Mammary epithelial cell (primary cell): ENCODE results near the gene MAP3K9.

Experiments
- CTCF ChIP-seq, 2 donors: IDR thresholded peaks in 1 of 2; conservative IDR thresholded peaks in 1 of 2; 2 replicates each; pipeline ENCODE4 v1.5.1; 2011 to 2012; ENCODE audit warnings: inconsistent platforms in 2 of 2, low read length in 2 of 2, mild to moderate bottlenecking in 2 of 2, control low read depth in 1 of 2, low read depth in 1 of 2; ENCODE audit not compliant: insufficient read depth in 1 of 2; ENCODE audit errors: extremely low read depth in 1 of 2
- EZH2 ChIP-seq: IDR thresholded peaks from 2 replicates; pipeline ENCODE4 v1.6.1; 2012; ENCODE audit warnings: low read length, inconsistent platforms, borderline replicate concordance

DNA sequence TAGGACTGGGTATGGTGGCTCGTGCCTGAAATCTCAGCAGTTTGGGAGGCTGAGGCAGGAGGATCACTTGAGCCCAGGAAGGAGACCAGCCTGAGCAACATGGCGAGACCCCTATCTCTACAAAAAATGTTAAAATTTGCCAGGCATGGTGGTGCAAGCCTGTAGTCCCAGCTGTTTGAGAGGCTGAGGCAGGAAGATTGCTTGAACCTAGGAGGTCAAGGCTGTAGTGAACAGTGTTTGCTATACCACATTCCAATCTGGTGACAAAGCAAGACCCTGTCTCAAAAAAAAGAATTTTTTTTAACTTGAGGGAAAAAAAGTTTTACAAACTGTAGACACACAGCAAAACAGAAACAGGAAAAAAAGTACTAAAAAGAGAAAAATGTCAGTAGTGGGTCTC, 2.3 kb upstream of the MAP3K9 start:
- TF ChIP-seq CTCF (conservative IDR thresholded peaks at IDR 0.05 in 1 of 2, IDR thresholded peaks at IDR 0.05 in 1 of 2; ENCODE audit: extremely low read depth in 1 of 2, insufficient read depth in 1 of 2, low read depth in 1 of 2, low read length in 2 of 2) (no peak), EZH2 (no peak)
